ENCODE measurements around the gene EML2. TPM values are rescaled to one million over a fixed set of nuclear protein-coding genes. Genes with fewer than 3 reads are reported as not detected.

The EML2 gene
- total and polyA plus RNA-seq, 7 experiments from 2014 or later: 11.3 to 128 (median 58.0) TPM

GRCh38 chr19:45668342-45668871 lies 29.2 kb upstream of the EML2 start:
- Histone ChIP-seq H3K27ac (ENCODE audit: low read depth, low read length) (peak overlapping the region; percentile 58), H3K36me3 (ENCODE audit: control insufficient read depth in 2 of 3, insufficient read depth in 3 of 3, low read length in 3 of 3) (no peaks in the 10 kb centered on the region), H3K9me3 (ENCODE audit: control insufficient read depth in 2 of 3, low read length in 3 of 3) (no peaks in the 10 kb centered on the region), H3K4me3 (ENCODE audit: low read length) (peak overlapping the region; percentile 84), H3K4me1 (ENCODE audit: control insufficient read depth in 2 of 2, insufficient read depth in 2 of 2, low read length in 2 of 2) (peaks cover 15 to 25% of the 10 kb centered on the region in 2 donors), H3K27me3 (ENCODE audit: control insufficient read depth in 2 of 2, insufficient read depth in 2 of 2, low read length in 2 of 2) (no peaks in the 10 kb centered on the region)
- ChIA-PET CTCF (interaction anchor here (0.5 kb wide), 1 partner anchor 68 kb away, joined by 4 read pairs; no protein-coding TSS in a partner anchor), POLR2A (interaction anchor here (1.3 to 5.7 kb wide), 3 partner anchors 11 to 26 kb away, joined by 3 to 18 read pairs (median 5); no protein-coding TSS in a partner anchor)
- DNase-seq: peak in 6 of 9 donors; percentile 22 to 59 (median 34)
- peaks cover 0 to 26% (median 17%) of the 10 kb centered on the region in 5 donors for H3K27me3 Mint-ChIP-seq
- peak overlapping the region; percentile 83 to 96 (median 90) for H3K4me3 Mint-ChIP-seq
- peak overlapping the region; percentile 25 to 87 (median 68) for H3K27ac Mint-ChIP-seq
- ATAC-seq: peak; percentile 21
- H3K9me3 Mint-ChIP-seq: no peaks in the 10 kb centered on the region
- peaks cover 30 to 44% (median 36%) of the 10 kb centered on the region in 7 donors for H3K4me1 Mint-ChIP-seq
- peaks cover 0 to 8% (median 0%) of the 10 kb centered on the region in 5 donors for H3K36me3 Mint-ChIP-seq
- intact Hi-C loops (cut with micrococcal nuclease): loop anchor here (1.0 to 2.0 kb wide), 3 partner anchors 13 to 24 kb away; partner anchors contain the start of gene QPCTL (in 1 of the 2)

GRCh38 chr19:45667620-45668341 lies 28.6 kb upstream of the EML2 start, which contains the start of gene GIPR:
TSS of gene GIPR (plus strand) at chr19:45668221. CDS start at chr19:45669521, 1,300 bp downstream.
- Histone ChIP-seq H3K9me3 (ENCODE audit: control insufficient read depth in 2 of 3, low read length in 3 of 3) (no peaks in the 10 kb centered on the region), H3K4me3 (ENCODE audit: low read length) (peak within 1 kb of the TSS; percentile 84), H3K4me1 (ENCODE audit: control insufficient read depth in 2 of 2, insufficient read depth in 2 of 2, low read length in 2 of 2) (peaks cover 15 to 25% of the 10 kb centered on the region in 2 donors), H3K27ac (ENCODE audit: low read depth, low read length) (peak within 1 kb of the TSS; percentile 58), H3K36me3 (ENCODE audit: control insufficient read depth in 2 of 3, insufficient read depth in 3 of 3, low read length in 3 of 3) (no peaks in the 10 kb centered on the region), H3K27me3 (ENCODE audit: control insufficient read depth in 2 of 2, insufficient read depth in 2 of 2, low read length in 2 of 2) (no peaks in the 10 kb centered on the region)
- ChIA-PET POLR2A (interaction anchor here (0.5 to 5.7 kb wide), 4 partner anchors 12 to 1262 kb away, joined by 3 to 18 read pairs (median 4); no protein-coding TSS in a partner anchor), CTCF (interaction anchor here (0.5 kb wide), 1 partner anchor 69 kb away, joined by 4 read pairs; no protein-coding TSS in a partner anchor)
- Mint-ChIP-seq H3K4me3 (peak within 1 kb of the TSS; percentile 83 to 96 (median 90)), H3K4me1 (peaks cover 30 to 44% (median 36%) of the 10 kb centered on the region in 7 donors), H3K9me3 (no peaks in the 10 kb centered on the region), H3K36me3 (peaks cover 0 to 6% (median 0%) of the 10 kb centered on the region in 5 donors), H3K27me3 (peaks cover 0 to 26% (median 16%) of the 10 kb centered on the region in 5 donors), H3K27ac (peak within 1 kb of the TSS; percentile 25 to 87 (median 68))
- peak; percentile 72 for ATAC-seq
- DNase-seq: peak in 3 of 9 donors; percentile 33 to 64 (median 47)
- intact Hi-C loops (cut with micrococcal nuclease): loop anchor here (1.0 to 2.0 kb wide), 3 partner anchors 14 to 25 kb away; partner anchors contain the start of gene QPCTL (in 1 of the 2)

GRCh38 chr19:45664575-45664974 lies 25.4 kb upstream of the EML2 start:
- no peak overlapping the region for H3K27ac ChIP-seq (ENCODE audit: low read depth, low read length)
- DNase-seq (no peak), ATAC-seq (no peak)
- Mint-ChIP-seq H3K4me3 (peak overlapping the region in 2 of 10 donors; percentile 17 to 50), H3K36me3 (no peaks in the 10 kb centered on the region), H3K27ac (no peak overlapping the region), H3K27me3 (peaks cover 0 to 23% (median 5%) of the 10 kb centered on the region in 5 donors), H3K9me3 (no peaks in the 10 kb centered on the region), H3K4me1 (peaks cover 16 to 30% (median 21%) of the 10 kb centered on the region in 7 donors)
- H3K4me1 ChIP-seq (ENCODE audit: control insufficient read depth in 2 of 2, insufficient read depth in 2 of 2, low read length in 2 of 2): peaks cover 15 to 20% of the 10 kb centered on the region in 2 donors
- H3K36me3 ChIP-seq (ENCODE audit: control insufficient read depth in 2 of 3, insufficient read depth in 3 of 3, low read length in 3 of 3): no peaks in the 10 kb centered on the region
- H3K27me3 ChIP-seq (ENCODE audit: control insufficient read depth in 2 of 2, insufficient read depth in 2 of 2, low read length in 2 of 2): no peaks in the 10 kb centered on the region
- no peaks in the 10 kb centered on the region for H3K9me3 ChIP-seq (ENCODE audit: control insufficient read depth in 2 of 3, low read length in 3 of 3)
- intact Hi-C loops (cut with micrococcal nuclease): no loop called here
- POLR2A ChIA-PET: no interaction called here
- CTCF ChIA-PET: interaction anchor here (1.3 kb wide), 1 partner anchor 13 kb away, joined by 3 read pairs; no protein-coding TSS in a partner anchor
- no peak overlapping the region for H3K4me3 ChIP-seq (ENCODE audit: low read length)

- ChIA-PET CTCF (interaction anchor here (1.3 kb wide), 1 partner anchor 14 kb away, joined by 3 read pairs; no protein-coding TSS in a partner anchor), POLR2A (no interaction called here)
- Mint-ChIP-seq H3K9me3 (no peaks in the 10 kb centered on the region), H3K36me3 (no peaks in the 10 kb centered on the region), H3K27me3 (peaks cover 0 to 23% (median 5%) of the 10 kb centered on the region in 5 donors), H3K4me3 (no peak overlapping the region), H3K4me1 (peaks cover 12 to 22% (median 15%) of the 10 kb centered on the region in 7 donors), H3K27ac (no peak overlapping the region)
- intact Hi-C loops (cut with micrococcal nuclease): no loop called here
- Histone ChIP-seq H3K9me3 (ENCODE audit: control insufficient read depth in 2 of 3, low read length in 3 of 3) (no peaks in the 10 kb centered on the region), H3K27me3 (ENCODE audit: control insufficient read depth in 2 of 2, insufficient read depth in 2 of 2, low read length in 2 of 2) (no peaks in the 10 kb centered on the region), H3K36me3 (ENCODE audit: control insufficient read depth in 2 of 3, insufficient read depth in 3 of 3, low read length in 3 of 3) (no peaks in the 10 kb centered on the region), H3K4me3 (ENCODE audit: low read length) (no peak overlapping the region), H3K4me1 (ENCODE audit: control insufficient read depth in 2 of 2, insufficient read depth in 2 of 2, low read length in 2 of 2) (peaks cover 12 to 13% of the 10 kb centered on the region in 2 donors), H3K27ac (ENCODE audit: low read depth, low read length) (no peak overlapping the region)
- ATAC-seq (no peak), DNase-seq (no peak)
Observed at GRCh38 chr19:45663800-45664199, 24.6 kb upstream of the EML2 start.

DNA sequence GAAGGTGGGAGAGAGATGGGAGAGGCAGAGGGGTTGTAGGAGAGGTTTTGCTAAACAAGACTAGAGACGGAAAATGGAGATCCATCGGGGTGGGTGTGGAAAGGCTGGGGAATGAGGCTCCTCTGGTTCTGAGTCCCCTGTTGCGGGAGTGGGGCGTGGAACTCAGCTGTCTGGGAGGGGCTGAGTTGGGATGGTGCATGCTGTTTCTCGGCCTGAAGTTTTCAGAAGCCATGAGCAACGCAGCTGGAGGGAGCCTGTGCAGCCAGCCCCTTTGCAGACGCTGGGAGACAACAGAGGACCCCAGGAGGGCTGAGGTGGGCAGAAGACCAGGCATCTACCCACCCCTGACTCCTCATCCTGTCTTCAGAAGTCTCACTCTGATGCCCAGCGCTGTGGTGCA lies 21.4 kb upstream of the EML2 start:
- Mint-ChIP-seq H3K4me3 (no peak overlapping the region), H3K27ac (peak overlapping the region in 1 of 9 donors; percentile 43), H3K36me3 (no peaks in the 10 kb centered on the region), H3K9me3 (peaks cover 0 to 1% (median 0%) of the 10 kb centered on the region in 11 donors), H3K4me1 (peaks cover 0 to 9% (median 0%) of the 10 kb centered on the region in 7 donors), H3K27me3 (peaks cover 0 to 22% (median 5%) of the 10 kb centered on the region in 5 donors)
- H3K36me3 ChIP-seq (ENCODE audit: control insufficient read depth in 2 of 3, insufficient read depth in 3 of 3, low read length in 3 of 3): no peaks in the 10 kb centered on the region
- H3K4me3 ChIP-seq (ENCODE audit: low read length): no peak overlapping the region
- no peaks in the 10 kb centered on the region for H3K27me3 ChIP-seq (ENCODE audit: control insufficient read depth in 2 of 2, insufficient read depth in 2 of 2, low read length in 2 of 2)
- ATAC-seq (no peak), DNase-seq (no peak)
- H3K27ac ChIP-seq (ENCODE audit: low read depth, low read length): no peak overlapping the region
- CTCF ChIA-PET: no interaction called here
- POLR2A ChIA-PET: no interaction called here
- H3K9me3 ChIP-seq (ENCODE audit: control insufficient read depth in 2 of 3, low read length in 3 of 3): no peaks in the 10 kb centered on the region
- no peaks in the 10 kb centered on the region for H3K4me1 ChIP-seq (ENCODE audit: control insufficient read depth in 2 of 2, insufficient read depth in 2 of 2, low read length in 2 of 2)
- intact Hi-C loops (cut with micrococcal nuclease): no loop called here

GRCh38 chr19:45659096-45659729 lies 20.0 kb upstream of the EML2 start:
- Mint-ChIP-seq H3K4me3 (no peak overlapping the region), H3K27me3 (peaks cover 0 to 18% (median 5%) of the 10 kb centered on the region in 5 donors), H3K36me3 (no peaks in the 10 kb centered on the region), H3K4me1 (peaks cover 0 to 7% (median 0%) of the 10 kb centered on the region in 7 donors), H3K9me3 (peaks cover 0 to 1% (median 0%) of the 10 kb centered on the region in 11 donors), H3K27ac (no peak overlapping the region)
- no peaks in the 10 kb centered on the region for H3K9me3 ChIP-seq (ENCODE audit: control insufficient read depth in 2 of 3, low read length in 3 of 3)
- H3K27ac ChIP-seq (ENCODE audit: low read depth, low read length): no peak overlapping the region
- ATAC-seq: no peak
- H3K27me3 ChIP-seq (ENCODE audit: control insufficient read depth in 2 of 2, insufficient read depth in 2 of 2, low read length in 2 of 2): no peaks in the 10 kb centered on the region
- H3K36me3 ChIP-seq (ENCODE audit: control insufficient read depth in 2 of 3, insufficient read depth in 3 of 3, low read length in 3 of 3): no peaks in the 10 kb centered on the region
- no peaks in the 10 kb centered on the region for H3K4me1 ChIP-seq (ENCODE audit: control insufficient read depth in 2 of 2, insufficient read depth in 2 of 2, low read length in 2 of 2)
- DNase-seq: no peak
- intact Hi-C loops (cut with micrococcal nuclease): no loop called here
- ChIA-PET POLR2A (no interaction called here), CTCF (no interaction called here)
- no peak overlapping the region for H3K4me3 ChIP-seq (ENCODE audit: low read length)

Data from naive thymus-derived CD4-positive, alpha-beta T cell (primary cell).